ENCODE data around the gene EPC1. TPM values are rescaled to one million over a fixed set of nuclear protein-coding genes. Genes with fewer than 3 reads are reported as not detected.

EPC1 gene
- total and polyA plus RNA-seq, 12 donors, result 8.4 to 25.4 (median 19.0) TPM

GRCh38 chr10:32246685-32247084 is 100.3 kb downstream of the EPC1 start:
- WGBS, 2 donors, result 89 to 92% methylated on average over 3 of the region's 3 CpGs
- TF ChIP-seq, protein P1, sequence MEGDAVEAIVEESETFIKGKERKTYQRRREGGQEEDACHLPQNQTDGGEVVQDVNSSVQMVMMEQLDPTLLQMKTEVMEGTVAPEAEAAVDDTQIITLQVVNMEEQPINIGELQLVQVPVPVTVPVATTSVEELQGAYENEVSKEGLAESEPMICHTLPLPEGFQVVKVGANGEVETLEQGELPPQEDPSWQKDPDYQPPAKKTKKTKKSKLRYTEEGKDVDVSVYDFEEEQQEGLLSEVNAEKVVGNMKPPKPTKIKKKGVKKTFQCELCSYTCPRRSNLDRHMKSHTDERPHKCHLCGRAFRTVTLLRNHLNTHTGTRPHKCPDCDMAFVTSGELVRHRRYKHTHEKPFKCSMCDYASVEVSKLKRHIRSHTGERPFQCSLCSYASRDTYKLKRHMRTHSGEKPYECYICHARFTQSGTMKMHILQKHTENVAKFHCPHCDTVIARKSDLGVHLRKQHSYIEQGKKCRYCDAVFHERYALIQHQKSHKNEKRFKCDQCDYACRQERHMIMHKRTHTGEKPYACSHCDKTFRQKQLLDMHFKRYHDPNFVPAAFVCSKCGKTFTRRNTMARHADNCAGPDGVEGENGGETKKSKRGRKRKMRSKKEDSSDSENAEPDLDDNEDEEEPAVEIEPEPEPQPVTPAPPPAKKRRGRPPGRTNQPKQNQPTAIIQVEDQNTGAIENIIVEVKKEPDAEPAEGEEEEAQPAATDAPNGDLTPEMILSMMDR (IDR thresholded peaks at IDR 0.05), result no peak
- no peak overlapping the region for H3K27ac ChIP-seq
- ATAC-seq (no peak), DNase-seq (no peak)
- no peaks in the 10 kb centered on the region for H3K9me3 ChIP-seq
- H3K36me3 ChIP-seq, result no peaks in the 10 kb centered on the region
- no peaks in the 10 kb centered on the region for H3K27me3 ChIP-seq
- no peaks in the 10 kb centered on the region for H3K4me1 ChIP-seq
- H3K4me3 ChIP-seq, result no peak overlapping the region
- intact Hi-C loops (cut with DNase I), result no loop called here

DNA sequence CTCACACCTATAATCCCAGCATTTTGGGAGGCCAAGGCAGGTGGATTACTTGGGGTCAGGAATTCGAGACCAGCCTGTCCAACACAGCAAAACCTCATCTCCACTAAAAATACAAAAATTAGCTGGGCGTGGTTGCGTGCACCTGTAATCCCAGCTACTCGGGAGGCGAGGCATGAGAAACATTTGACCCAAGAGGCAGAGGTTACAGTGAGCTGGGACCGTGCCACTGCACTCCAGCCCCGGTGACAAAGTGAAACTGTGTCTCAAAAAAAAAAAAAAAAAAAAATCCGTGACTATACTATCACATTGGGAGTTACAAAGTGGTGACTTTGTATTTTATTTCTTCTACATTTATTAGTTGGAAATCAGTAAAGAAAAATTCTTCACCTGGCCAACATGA is 101.2 kb downstream of the EPC1 start:
- intact Hi-C loops (cut with DNase I), result no loop called here
- H3K27ac ChIP-seq, result no peak overlapping the region
- TF ChIP-seq, protein P1 (IDR thresholded peaks at IDR 0.05), result no peak
- no peaks in the 10 kb centered on the region for H3K9me3 ChIP-seq
- ATAC-seq (no peak), DNase-seq (no peak)
- no peak overlapping the region for H3K4me3 ChIP-seq
- 82 to 84% methylated on average over 8 of the region's 8 CpGs for WGBS, 2 donors
- H3K27me3 ChIP-seq, result no peaks in the 10 kb centered on the region
- no peaks in the 10 kb centered on the region for H3K36me3 ChIP-seq
- H3K4me1 ChIP-seq, result no peaks in the 10 kb centered on the region

DNA sequence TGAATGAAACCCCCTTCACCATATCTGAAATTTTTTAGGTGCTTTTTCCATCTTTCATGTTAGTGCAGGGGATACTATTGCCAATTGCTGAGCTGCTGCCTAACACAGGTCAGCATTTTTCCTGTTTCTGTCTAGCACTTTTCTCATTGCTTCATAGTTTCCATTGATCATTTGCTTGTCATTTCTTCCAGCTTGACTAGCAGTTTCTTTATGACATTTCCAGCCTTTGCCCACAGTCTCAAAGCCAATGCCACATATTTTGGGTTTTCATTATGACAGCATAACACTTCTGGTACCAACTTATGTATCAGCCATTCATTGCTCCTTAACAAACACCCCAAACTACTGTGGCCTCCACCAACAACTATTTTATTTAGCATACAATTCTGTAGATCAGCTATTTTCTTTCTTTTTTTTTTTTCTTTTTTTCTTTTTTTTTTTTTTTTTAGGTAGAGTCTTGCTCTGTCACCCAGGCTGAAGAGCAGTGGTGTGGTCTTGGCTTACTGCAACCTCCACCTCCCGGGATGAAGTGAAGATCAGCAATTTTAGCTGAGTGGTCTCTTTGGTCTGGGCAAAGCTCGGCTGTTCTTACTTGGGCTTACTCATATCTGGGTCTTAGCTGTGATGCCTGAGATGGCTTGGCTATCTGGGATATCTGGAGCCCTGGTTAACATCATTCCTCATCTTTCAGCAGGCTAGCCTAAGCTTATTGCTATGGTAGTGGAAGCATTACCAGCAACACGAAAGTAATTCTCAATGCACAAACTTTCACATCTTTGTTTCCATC is 102.3 kb downstream of the EPC1 start:
- no peaks in the 10 kb centered on the region for H3K36me3 ChIP-seq
- H3K27me3 ChIP-seq, result no peaks in the 10 kb centered on the region
- H3K27ac ChIP-seq, result no peak overlapping the region
- TF ChIP-seq, protein P1 (IDR thresholded peaks at IDR 0.05), result no peak
- peaks cover 0 to 8% (median 0%) of the 10 kb centered on the region in 9 donors for H3K4me1 ChIP-seq
- H3K9me3 ChIP-seq, result no peaks in the 10 kb centered on the region
- no peak overlapping the region for H3K4me3 ChIP-seq
- intact Hi-C loops (cut with DNase I), result no loop called here
- DNase-seq (no peak), ATAC-seq (no peak)
- 44 to 68% methylated on average over 3 of the region's 3 CpGs for WGBS, 2 donors

GRCh38 chr10:32244011-32244410 is 102.9 kb downstream of the EPC1 start:
- TF ChIP-seq, protein P1 (IDR thresholded peaks at IDR 0.05), result no peak
- ATAC-seq (no peak), DNase-seq (no peak)
- peaks cover 0 to 8% (median 0%) of the 10 kb centered on the region in 9 donors for H3K4me1 ChIP-seq
- H3K4me3 ChIP-seq, result no peak overlapping the region
- H3K9me3 ChIP-seq, result no peaks in the 10 kb centered on the region
- no peaks in the 10 kb centered on the region for H3K27me3 ChIP-seq
- 91 to 99% methylated on average over 4 of the region's 4 CpGs for WGBS, 2 donors
- intact Hi-C loops (cut with DNase I), result no loop called here
- no peaks in the 10 kb centered on the region for H3K36me3 ChIP-seq
- no peak overlapping the region for H3K27ac ChIP-seq

Measured in heart right ventricle (tissue), 16 donors.